ENCODE results near the gene RPL18. TPM values are rescaled to one million over a fixed set of nuclear protein-coding genes. Genes with fewer than 3 reads are reported as not detected.

RPL18 gene
- total and polyA plus RNA-seq, 4 donors, result 276 to 830 (median 586) TPM

- no peak for TF ChIP-seq ATF3 (IDR thresholded peaks at IDR 0.05)
- TF ChIP-seq RAD21 (IDR thresholded peaks at IDR 0.05), result no peak
These were observed 10.3 kb upstream of the RPL18 start (continued) for GRCh38 chr19:48629297-48629598.

- WGBS, result 75% methylated on average over 34 of the region's 34 CpGs
- Histone ChIP-seq H3K27me3 (ENCODE audit: control insufficient read depth in 4 of 4, insufficient read depth in 4 of 4, low read length in 3 of 4) (no peaks in the 10 kb centered on the region), H3K9ac (ENCODE audit: low read depth in 1 of 2, low read length in 2 of 2) (no peak overlapping the region), H3K9me3 (ENCODE audit: control insufficient read depth in 4 of 4, low read length in 3 of 4) (no peaks in the 10 kb centered on the region), H3K27ac (ENCODE audit: low read depth in 1 of 2, low read length in 2 of 2) (peak overlapping the region; percentile 18 to 39), H3K4me3 (ENCODE audit: low read depth in 1 of 3, low read length in 3 of 3) (no peak overlapping the region), H3K4me1 (ENCODE audit: control insufficient read depth in 4 of 4, insufficient read depth in 4 of 4, low read length in 3 of 4) (peaks cover 12 to 69% (median 41%) of the 10 kb centered on the region in 4 donors), H3K36me3 (ENCODE audit: control insufficient read depth in 4 of 4, insufficient read depth in 3 of 4, low read depth in 1 of 4, low read length in 3 of 4) (peaks cover 0 to 7% (median 1%) of the 10 kb centered on the region in 4 donors)
- peak; percentile 35 for DNase-seq (ENCODE audit: low spot score)
- TF ChIP-seq FOXA2 (IDR thresholded peaks at IDR 0.05) (no peak), FOXA1 (IDR thresholded peaks at IDR 0.05) (no peak), EGR1 (IDR thresholded peaks at IDR 0.05; ENCODE audit: low read depth in 2 of 2) (no peak), TAF1 (conservative IDR thresholded peaks at IDR 0.05) (no peak), CTCF (IDR thresholded peaks at IDR 0.05; ENCODE audit: low read depth, low read length, missing input control) (no peak), HNF4A (conservative IDR thresholded peaks at IDR 0.05) (no peak), REST (IDR thresholded peaks at IDR 0.05) (no peak), RAD21 (IDR thresholded peaks at IDR 0.05) (no peak), ATF3 (IDR thresholded peaks at IDR 0.05) (no peak), YY1 (IDR thresholded peaks at IDR 0.05) (no peak), GABPA (IDR thresholded peaks at IDR 0.05 in 1 of 2, conservative IDR thresholded peaks at IDR 0.05 in 1 of 2) (no peak), SP1 (IDR thresholded peaks at IDR 0.05) (no peak), NR2F2 (IDR thresholded peaks at IDR 0.05) (no peak), HNF4G (IDR thresholded peaks at IDR 0.05) (no peak), JUND (IDR thresholded peaks at IDR 0.05) (no peak), RXRA (IDR thresholded peaks at IDR 0.05) (no peak), ZBTB33 (IDR thresholded peaks at IDR 0.05) (no peak)
These were observed 9.7 kb upstream of the RPL18 start for GRCh38 chr19:48628486-48629296.
